Suprapubic skin (tissue), 4 donors: ENCODE results near the gene ZEB2. TPM values are rescaled to one million over a fixed set of nuclear protein-coding genes. Genes with fewer than 3 reads are reported as not detected.

Source experiments
- DNase-seq, 2 donors: peaks; one replicate each; pipeline ENCODE4 v3.0.0-alpha.2; 2019; ENCODE audit warnings: low spot score in 2 of 2
- H3K27ac ChIP-seq: fragments of 200-600 bp; sonication (generic); one replicate; pipeline ENCODE4 v1.5.1; 2019
- H3K27me3 ChIP-seq: fragments of 200-600 bp; sonication (generic); one replicate; pipeline ENCODE4 v1.5.1; 2019
- H3K36me3 ChIP-seq: fragments of 200-600 bp; sonication (generic); one replicate; pipeline ENCODE4 v1.5.1; 2019
- H3K4me1 ChIP-seq: fragments of 200-600 bp; sonication (generic); one replicate; pipeline ENCODE4 v1.5.1; 2019
- H3K4me3 ChIP-seq: fragments of 200-600 bp; sonication (generic); one replicate; pipeline ENCODE4 v1.5.1; 2019; ENCODE audit warnings: mild to moderate bottlenecking
- H3K9me3 ChIP-seq: fragments of 200-600 bp; sonication (generic); one replicate; pipeline ENCODE4 v1.5.1; 2019
- CTCF ChIP-seq, 2 donors: fragments of 200-600 bp in 1 of 2; fragments of 450-650 bp in 1 of 2; sonication (generic) in 1 of 2; IDR thresholded peaks; one replicate each; pipeline ENCODE4 v1.5.1; 2016 to 2019; ENCODE audit warnings: antibody characterized with exemption in 2 of 2, mild to moderate bottlenecking in 1 of 2, moderate library complexity in 1 of 2
- EP300 ChIP-seq: sonication (generic); formaldehyde crosslinking; IDR thresholded peaks from one replicate; pipeline ENCODE4 v1.6.1; 2017; ENCODE audit warnings: antibody characterized with exemption
- POLR2A ChIP-seq, 2 donors: fragments of 450-650 bp; IDR thresholded peaks; one replicate each; pipeline ENCODE4 v1.6.1; 2017; ENCODE audit warnings: antibody characterized with exemption in 2 of 2, mild to moderate bottlenecking in 2 of 2, moderate library complexity in 2 of 2
- POLR2AphosphoS5 ChIP-seq, 3 donors: sonication (generic); formaldehyde crosslinking; IDR thresholded peaks; one replicate each; pipeline ENCODE4 v1.6.1; 2017; ENCODE audit warnings: antibody characterized with exemption in 3 of 3
- WGBS: methylation state at CpG from one replicate; pipeline ENCODE4 v1.1.5; 2018; 5-methylcytosine and 5-hydroxymethylcytosine counted together
- total RNA-seq, 4 donors: library from RNA; depleted of rRNA; stranded (reverse); fragments of >200 nt; gene quantifications; one replicate each; pipeline ENCODE4 v1.1.0, GENCODE V29; 2016

The ZEB2 gene
- total RNA-seq, 4 donors from 2014 or later = 16.3 to 43.7 (median 34.5) TPM

- no peak for TF ChIP-seq CTCF (IDR thresholded peaks at IDR 0.05)
- TF ChIP-seq POLR2A (IDR thresholded peaks at IDR 0.05) = no peak
- TF ChIP-seq POLR2AphosphoS5 (IDR thresholded peaks at IDR 0.05) = no peak
- no peak for TF ChIP-seq EP300
- Histone ChIP-seq H3K4me1 (peaks cover 4% of the 10 kb centered on the region), H3K27me3 (no peaks in the 10 kb centered on the region), H3K9me3 (no peaks in the 10 kb centered on the region), H3K4me3 (no peak overlapping the region), H3K36me3 (no peaks in the 10 kb centered on the region), H3K27ac (no peak overlapping the region)
- 100% methylated on average over 1 of the region's 1 CpG for WGBS
- DNase-seq = no peak
Observed at GRCh38 chr2:144359684-144360083, 160.2 kb downstream of the ZEB2 start.

- Histone ChIP-seq H3K27me3 (no peaks in the 10 kb centered on the region), H3K9me3 (no peaks in the 10 kb centered on the region), H3K36me3 (no peaks in the 10 kb centered on the region), H3K27ac (no peak overlapping the region), H3K4me3 (no peak overlapping the region), H3K4me1 (peaks cover 4% of the 10 kb centered on the region)
- 80% methylated on average over 4 of the region's 4 CpGs for WGBS
- TF ChIP-seq EP300 (no peak), CTCF (IDR thresholded peaks at IDR 0.05) (no peak), POLR2A (IDR thresholded peaks at IDR 0.05) (no peak), POLR2AphosphoS5 (IDR thresholded peaks at IDR 0.05) (no peak)
- DNase-seq = no peak
Observed at GRCh38 chr2:144358979-144359541, 160.9 kb downstream of the ZEB2 start.

GRCh38 chr2:144358374-144358964 is 161.4 kb downstream of the ZEB2 start:
- no peak for DNase-seq
- no peaks in the 10 kb centered on the region for H3K36me3 ChIP-seq
- TF ChIP-seq EP300 (no peak), POLR2A (IDR thresholded peaks at IDR 0.05) (no peak), POLR2AphosphoS5 (IDR thresholded peaks at IDR 0.05) (no peak), CTCF (IDR thresholded peaks at IDR 0.05) (no peak)
- H3K27me3 ChIP-seq = no peaks in the 10 kb centered on the region
- WGBS = 63% methylated on average over 3 of the region's 3 CpGs
- peak overlapping the region; percentile 44 for H3K27ac ChIP-seq
- H3K4me1 ChIP-seq = peaks cover 4% of the 10 kb centered on the region
- no peaks in the 10 kb centered on the region for H3K9me3 ChIP-seq
- no peak overlapping the region for H3K4me3 ChIP-seq

- TF ChIP-seq POLR2AphosphoS5 (IDR thresholded peaks at IDR 0.05) = peak in 1 of 3 donors; percentile 60
- TF ChIP-seq EP300 = no peak
- H3K4me1 ChIP-seq = peaks cover 4% of the 10 kb centered on the region
- no peak overlapping the region for H3K4me3 ChIP-seq
- WGBS = 59% methylated on average over 4 of the region's 4 CpGs
- H3K27ac ChIP-seq = peak overlapping the region; percentile 60
- no peak for DNase-seq
- no peaks in the 10 kb centered on the region for H3K27me3 ChIP-seq
- no peaks in the 10 kb centered on the region for H3K9me3 ChIP-seq
- no peaks in the 10 kb centered on the region for H3K36me3 ChIP-seq
Observed at GRCh38 chr2:144357623-144358373, 162.1 kb downstream of the ZEB2 start.

GRCh38 chr2:144356402-144356801 is 163.5 kb downstream of the ZEB2 start:
- no peaks in the 10 kb centered on the region for H3K9me3 ChIP-seq
- WGBS = 78% methylated on average over 3 of the region's 3 CpGs
- H3K4me1 ChIP-seq = peaks cover 4% of the 10 kb centered on the region
- H3K4me3 ChIP-seq = no peak overlapping the region
- H3K27me3 ChIP-seq = no peaks in the 10 kb centered on the region
- peak overlapping the region; percentile 15 for H3K27ac ChIP-seq
- no peak for TF ChIP-seq CTCF (IDR thresholded peaks at IDR 0.05)
- no peak for TF ChIP-seq POLR2A (IDR thresholded peaks at IDR 0.05)
- no peak for TF ChIP-seq POLR2AphosphoS5 (IDR thresholded peaks at IDR 0.05)
- no peak for TF ChIP-seq EP300
- no peaks in the 10 kb centered on the region for H3K36me3 ChIP-seq
- no peak for DNase-seq
